Thyroid gland (tissue), 4 donors: Measurements from ENCODE around the gene SUPT6H.

Source experiments
- POLR2A ChIP-seq, 2 donors: fragments of 450-650 bp; IDR thresholded peaks; one replicate each; pipeline ENCODE4 v1.6.1; 2017; ENCODE audit warnings: antibody characterized with exemption in 2 of 2, mild to moderate bottlenecking in 2 of 2, moderate library complexity in 1 of 2
- TF ChIP-seq, protein P1 (sequence below), 6 experiments: fragments of 200-600 bp in 3 of 6; fragments of 450-650 bp in 3 of 6; sonication (generic) in 3 of 6; IDR thresholded peaks; one replicate each; pipeline ENCODE4 v1.5.1; 2016 to 2019; ENCODE audit warnings: antibody characterized with exemption in 6 of 6, mild to moderate bottlenecking in 2 of 6, inconsistent platforms in 1 of 6, moderate library complexity in 1 of 6

DNA sequence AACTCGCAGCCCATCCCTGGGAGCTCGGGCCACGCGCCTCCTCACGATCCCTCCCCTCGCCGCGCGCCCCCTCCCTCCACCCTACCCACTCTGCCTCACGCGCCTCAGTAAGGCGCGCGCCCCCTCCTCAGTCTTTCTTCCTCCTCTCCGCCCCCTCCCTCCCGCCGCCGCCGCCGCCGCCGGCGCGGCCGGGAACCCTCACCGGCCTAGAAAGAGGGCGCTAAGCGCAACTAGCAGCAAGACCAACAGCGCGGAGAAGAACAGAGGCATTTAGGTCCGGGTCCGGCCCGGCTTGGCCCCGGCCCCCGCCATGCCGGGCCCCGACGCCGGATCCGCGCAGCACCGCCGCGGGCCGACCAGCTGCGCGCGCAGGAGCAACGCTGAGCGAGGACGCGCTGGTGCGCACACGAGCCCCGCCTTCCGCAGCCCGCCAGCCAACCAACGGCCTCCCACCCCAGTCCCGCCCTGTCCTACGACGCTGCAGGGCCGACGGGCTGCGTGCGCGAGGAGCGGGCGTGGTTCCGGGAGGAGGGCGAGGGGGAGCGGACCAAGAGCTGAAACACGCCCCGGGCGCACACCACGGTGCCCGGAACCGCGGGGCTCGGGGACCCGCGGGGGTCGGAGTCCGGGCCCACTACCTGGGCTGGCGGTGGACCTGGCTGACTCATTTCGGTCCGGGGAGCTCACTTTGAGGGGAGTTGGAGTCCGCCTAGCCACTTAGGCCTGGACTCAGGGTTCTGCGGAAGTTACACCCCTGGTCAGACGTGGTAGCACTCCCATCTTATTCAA is 17.0 kb upstream of the SUPT6H start, which contains the start of gene BLTP2:
- TF ChIP-seq, protein P1, sequence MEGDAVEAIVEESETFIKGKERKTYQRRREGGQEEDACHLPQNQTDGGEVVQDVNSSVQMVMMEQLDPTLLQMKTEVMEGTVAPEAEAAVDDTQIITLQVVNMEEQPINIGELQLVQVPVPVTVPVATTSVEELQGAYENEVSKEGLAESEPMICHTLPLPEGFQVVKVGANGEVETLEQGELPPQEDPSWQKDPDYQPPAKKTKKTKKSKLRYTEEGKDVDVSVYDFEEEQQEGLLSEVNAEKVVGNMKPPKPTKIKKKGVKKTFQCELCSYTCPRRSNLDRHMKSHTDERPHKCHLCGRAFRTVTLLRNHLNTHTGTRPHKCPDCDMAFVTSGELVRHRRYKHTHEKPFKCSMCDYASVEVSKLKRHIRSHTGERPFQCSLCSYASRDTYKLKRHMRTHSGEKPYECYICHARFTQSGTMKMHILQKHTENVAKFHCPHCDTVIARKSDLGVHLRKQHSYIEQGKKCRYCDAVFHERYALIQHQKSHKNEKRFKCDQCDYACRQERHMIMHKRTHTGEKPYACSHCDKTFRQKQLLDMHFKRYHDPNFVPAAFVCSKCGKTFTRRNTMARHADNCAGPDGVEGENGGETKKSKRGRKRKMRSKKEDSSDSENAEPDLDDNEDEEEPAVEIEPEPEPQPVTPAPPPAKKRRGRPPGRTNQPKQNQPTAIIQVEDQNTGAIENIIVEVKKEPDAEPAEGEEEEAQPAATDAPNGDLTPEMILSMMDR (IDR thresholded peaks at IDR 0.05), result peak in 2 of 6 experiments; percentile 22 to 25
- peak in 1 of 2 donors; percentile 86 for TF ChIP-seq POLR2A (IDR thresholded peaks at IDR 0.05)
